ENCODE results near the gene MATR3.
A peak's percentile ranks its signal among the peaks of the same experiment; 100 is the strongest.

The MATR3 gene

DNA sequence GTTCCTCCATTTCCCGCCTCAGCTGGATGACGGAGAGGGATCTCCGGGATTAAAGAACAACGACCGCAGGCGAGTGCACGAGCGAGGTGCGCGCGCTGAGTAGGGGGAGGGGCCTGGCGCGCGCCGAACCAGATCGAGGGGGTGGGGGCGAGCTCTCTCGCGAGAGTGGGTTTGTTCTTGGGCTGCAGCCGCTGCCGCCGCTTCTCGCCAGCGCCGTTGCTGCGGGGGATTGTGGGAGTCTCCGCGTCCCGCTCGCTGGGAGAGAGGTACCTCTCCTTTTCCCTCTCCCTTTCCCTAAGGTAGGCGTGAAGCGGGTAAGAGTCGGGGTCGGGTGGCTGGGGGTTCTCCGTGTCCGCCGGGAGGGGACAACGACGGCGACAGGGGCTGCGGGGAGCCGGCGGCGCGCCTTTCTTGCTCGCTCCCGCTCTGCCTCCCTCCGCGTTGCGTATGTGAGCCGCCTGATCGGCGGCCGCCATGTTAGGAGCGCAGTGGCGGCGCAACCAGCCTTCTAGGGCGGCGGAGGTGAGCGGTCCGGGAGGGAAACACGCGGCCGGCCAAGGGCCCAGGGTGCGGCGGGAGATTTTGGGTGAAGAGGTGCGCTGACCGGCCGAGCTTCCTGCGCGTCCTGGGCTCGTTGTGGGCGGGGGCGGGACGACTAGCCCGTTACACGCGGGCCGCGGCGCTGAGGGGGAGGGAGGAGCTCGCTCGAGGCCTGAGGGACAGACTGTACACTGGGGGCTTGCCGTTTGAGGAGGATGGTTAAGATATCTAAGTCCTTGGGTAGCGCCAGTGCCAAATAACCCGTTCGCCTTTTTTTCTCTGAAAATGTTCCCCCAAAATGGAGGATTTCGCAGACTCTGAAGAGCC is at the start of gene MATR3:
Gene MATR3 (plus strand): TSS at position 234 of the 867 bp plus-strand sequence. CDS start 13,676 bp downstream, outside the sequence.
- in situ Hi-C loops (cut with MboI; ENCODE audit: low sequenced_read_pairs, unreplicated experiment): no loop called here
- TF ChIP-seq CTCF (IDR thresholded peaks at IDR 0.05; ENCODE audit: borderline replicate concordance, control extremely low read depth, extremely low read depth, insufficient read depth, missing control alignments): no peak
- peak; percentile 95 for DNase-seq (ENCODE audit: low spot score)

DNA sequence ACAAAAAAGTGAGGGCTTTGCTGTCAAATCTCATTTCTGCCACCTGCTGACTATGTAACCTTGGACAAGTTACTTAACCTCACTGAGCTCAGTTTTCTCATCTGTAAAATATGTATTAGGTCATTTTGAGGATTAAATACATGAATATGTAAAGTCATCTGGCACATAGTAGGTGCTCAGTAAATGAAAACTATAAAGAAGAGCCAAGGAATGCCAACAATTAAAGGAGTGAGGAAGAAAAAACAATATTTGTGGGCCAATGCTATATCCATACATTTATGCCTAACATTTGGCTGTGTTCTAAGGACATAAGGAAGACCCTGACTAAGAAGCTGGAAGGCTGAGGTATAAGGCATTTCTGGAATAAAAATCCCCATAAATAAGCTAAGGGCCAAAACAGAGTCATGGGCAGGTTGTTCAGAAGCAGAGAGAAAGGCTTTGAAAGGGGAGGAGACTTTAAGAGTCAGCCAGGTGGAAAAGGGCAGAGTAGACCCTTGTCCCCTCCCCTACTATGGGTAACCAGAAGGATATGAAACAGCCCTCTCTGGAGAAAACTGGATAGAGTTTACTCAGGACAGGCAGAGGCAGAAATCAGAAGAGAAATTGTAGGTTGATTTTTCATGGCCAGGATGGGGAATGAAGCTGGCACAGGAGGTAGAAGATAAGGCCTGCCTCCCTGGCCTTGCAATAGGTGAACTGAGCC is 47.8 kb upstream of the MATR3 start:
- in situ Hi-C loops (cut with MboI; ENCODE audit: low sequenced_read_pairs, unreplicated experiment): no loop called here
- DNase-seq (ENCODE audit: low spot score): no peak
- no peak for TF ChIP-seq CTCF (IDR thresholded peaks at IDR 0.05; ENCODE audit: borderline replicate concordance, control extremely low read depth, extremely low read depth, insufficient read depth, missing control alignments)

DNA sequence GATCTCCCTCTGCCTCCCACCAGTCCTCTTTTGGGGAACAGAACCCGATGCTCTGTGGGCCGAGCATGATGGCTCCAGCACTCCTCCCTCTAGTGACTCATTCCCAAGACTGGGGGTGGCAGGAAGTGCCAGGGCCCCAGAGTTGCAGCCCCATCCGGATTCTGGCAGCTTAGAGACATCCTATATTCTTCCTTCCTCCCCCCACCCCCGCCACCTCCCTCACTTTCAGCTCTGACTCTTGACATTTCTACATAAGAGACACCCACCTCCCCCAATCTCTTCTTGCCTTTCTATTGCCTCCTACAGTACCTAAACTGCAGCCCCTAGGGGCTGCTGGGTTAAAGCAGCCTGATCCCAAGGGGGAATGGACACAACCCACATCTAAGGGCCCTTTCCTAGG is 47.1 kb upstream of the MATR3 start:
- DNase-seq (ENCODE audit: low spot score): peak; percentile 44
- in situ Hi-C loops (cut with MboI; ENCODE audit: low sequenced_read_pairs, unreplicated experiment): no loop called here
- no peak for TF ChIP-seq CTCF (IDR thresholded peaks at IDR 0.05; ENCODE audit: borderline replicate concordance, control extremely low read depth, extremely low read depth, insufficient read depth, missing control alignments)

- no peak for TF ChIP-seq CTCF (IDR thresholded peaks at IDR 0.05; ENCODE audit: borderline replicate concordance, control extremely low read depth, extremely low read depth, insufficient read depth, missing control alignments)
- in situ Hi-C loops (cut with MboI; ENCODE audit: low sequenced_read_pairs, unreplicated experiment): no loop called here
- no peak for DNase-seq (ENCODE audit: low spot score)
These were observed 44.6 kb upstream of the MATR3 start for GRCh38 chr5:139248826-139249453.

- peak; percentile 83 for DNase-seq (ENCODE audit: low spot score)
- in situ Hi-C loops (cut with MboI; ENCODE audit: low sequenced_read_pairs, unreplicated experiment): no loop called here
- TF ChIP-seq CTCF (IDR thresholded peaks at IDR 0.05; ENCODE audit: borderline replicate concordance, control extremely low read depth, extremely low read depth, insufficient read depth, missing control alignments): peak; percentile 61
These were observed 42.3 kb upstream of the MATR3 start for GRCh38 chr5:139251281-139251687.

- no peak for DNase-seq (ENCODE audit: low spot score)
- in situ Hi-C loops (cut with MboI; ENCODE audit: low sequenced_read_pairs, unreplicated experiment): no loop called here
- TF ChIP-seq CTCF (IDR thresholded peaks at IDR 0.05; ENCODE audit: borderline replicate concordance, control extremely low read depth, extremely low read depth, insufficient read depth, missing control alignments): no peak
These were observed 41.7 kb upstream of the MATR3 start for GRCh38 chr5:139251695-139252288.
